GM23338 (cell line): ENCODE data around the gene FETUB. TPM values are rescaled to one million over a fixed set of nuclear protein-coding genes. Genes with fewer than 3 reads are reported as not detected.

Experiments used
- ATAC-seq: fragments of 200-7000 bp; cut with Tn5 transposase; 3 replicates; pipeline ENCODE4 v1.9.1; 2020
- DNase-seq: peaks from one replicate; pipeline ENCODE4 v3.0.0-alpha.2; 2015; ENCODE audit warnings: low spot score
- H2AFZ ChIP-seq: fragments of 200-600 bp; sonication (generic); 2 replicates; pipeline ENCODE4 v1.8.0; 2016; ENCODE audit warnings: antibody characterized with exemption, mild to moderate bottlenecking, moderate library complexity
- H3F3A ChIP-seq: fragments of 200-600 bp; sonication (generic); replicated peaks from 2 replicates; pipeline ENCODE4 v1.8.0; 2017; ENCODE audit warnings: antibody characterized with exemption, mixed run types, low read depth
- H3K27ac ChIP-seq: fragments of 200-600 bp; sonication (generic); 2 replicates; pipeline ENCODE4 v1.6.1; 2016; ENCODE audit warnings: low read depth
- H3K27me3 ChIP-seq: fragments of 200-600 bp; sonication (generic); 2 replicates; pipeline ENCODE4 v1.8.0; 2016; ENCODE audit warnings: mild to moderate bottlenecking, mixed run types, moderate library complexity; ENCODE audit not compliant: insufficient read depth
- H3K36me3 ChIP-seq: fragments of 200-600 bp; sonication (generic); 2 replicates; pipeline ENCODE4 v1.8.0; 2016; ENCODE audit warnings: mild to moderate bottlenecking; ENCODE audit not compliant: insufficient read depth
- H3K4me1 ChIP-seq: fragments of 200-600 bp; sonication (generic); 2 replicates; pipeline ENCODE4 v1.8.0; 2016; ENCODE audit warnings: mild to moderate bottlenecking, moderate library complexity; ENCODE audit not compliant: insufficient read depth
- H3K4me2 ChIP-seq: fragments of 200-600 bp; sonication (generic); 2 replicates; pipeline ENCODE4 v1.7.1; 2017; ENCODE audit warnings: mixed run types
- H3K4me3 ChIP-seq: fragments of 200-600 bp; sonication (generic); 2 replicates; pipeline ENCODE4 v1.6.1; 2016; ENCODE audit warnings: mixed run types
- H3K79me2 ChIP-seq: fragments of 200-600 bp; sonication (generic); replicated peaks from 2 replicates; pipeline ENCODE4 v1.8.0; 2017; ENCODE audit warnings: mild to moderate bottlenecking; ENCODE audit not compliant: insufficient read depth
- H3K9me2 ChIP-seq: fragments of 200-600 bp; sonication (generic); 2 replicates; pipeline ENCODE4 v1.8.0; 2017; ENCODE audit not compliant: insufficient read depth
- H4K20me1 ChIP-seq: fragments of 200-600 bp; sonication (generic); replicated peaks from 2 replicates; pipeline ENCODE4 v1.8.0; 2017; ENCODE audit warnings: mild to moderate bottlenecking; ENCODE audit not compliant: insufficient read depth
- H3K27ac Mint-ChIP-seq: 2 replicates; pipeline ENCODE4 v1.8.0; 2020; ENCODE audit warnings: inconsistent platforms, mild to moderate bottlenecking, moderate library complexity, mixed read lengths
- H3K27me3 Mint-ChIP-seq: 3 replicates; pipeline ENCODE4 v1.8.0; 2022; ENCODE audit warnings: low read depth, mild to moderate bottlenecking, moderate library complexity, mixed read lengths, inconsistent platforms; ENCODE audit not compliant: insufficient read depth, poor library complexity
- H3K36me3 Mint-ChIP-seq: 3 replicates; pipeline ENCODE4 v1.8.0; 2021; ENCODE audit warnings: low read depth, mild to moderate bottlenecking, inconsistent platforms, moderate library complexity, mixed read lengths
- H3K4me1 Mint-ChIP-seq: 3 replicates; pipeline ENCODE4 v1.8.0; 2020; ENCODE audit warnings: mild to moderate bottlenecking, inconsistent platforms, mixed read lengths
- H3K4me3 Mint-ChIP-seq: 3 replicates; pipeline ENCODE4 v1.8.0; 2021; ENCODE audit warnings: moderate library complexity, mild to moderate bottlenecking, inconsistent platforms, mixed read lengths
- H3K9me3 Mint-ChIP-seq: 3 replicates; pipeline ENCODE4 v1.8.0; 2020; ENCODE audit warnings: moderate library complexity, mild to moderate bottlenecking, inconsistent platforms, mixed read lengths
- ZNF114 ChIP-seq: fragments of 250-450 bp; sonication (Bioruptor Pico); IDR thresholded peaks from 2 replicates; pipeline ENCODE4 v1.5.0; 2020; ENCODE audit warnings: mild to moderate bottlenecking, moderate library complexity
- polyA plus RNA-seq: library from polyadenylated mRNA; unstranded; fragments of >200 nt; fragmentation: Nextera tagmentation; extraction: Ambion mirVana; gene quantifications from 2 replicates; pipeline ENCODE4 v1.2.1, GENCODE V29; 2016
- total RNA-seq: library from RNA; depleted of rRNA; stranded (reverse); fragments of >200 nt; shearing (Covaris generic); gene quantifications from 2 replicates; pipeline ENCODE4 v1.2.3, GENCODE V29; 2014
- TF ChIP-seq, protein P1 (sequence below): IDR thresholded peaks from one replicate; pipeline ENCODE4 v1.6.1; 2018; ENCODE audit warnings: antibody characterized with exemption; ENCODE audit not compliant: unreplicated experiment

Gene FETUB
- total and polyA plus RNA-seq, 2 experiments from 2014 or later: 0.26 TPM; not detected in 1

DNA sequence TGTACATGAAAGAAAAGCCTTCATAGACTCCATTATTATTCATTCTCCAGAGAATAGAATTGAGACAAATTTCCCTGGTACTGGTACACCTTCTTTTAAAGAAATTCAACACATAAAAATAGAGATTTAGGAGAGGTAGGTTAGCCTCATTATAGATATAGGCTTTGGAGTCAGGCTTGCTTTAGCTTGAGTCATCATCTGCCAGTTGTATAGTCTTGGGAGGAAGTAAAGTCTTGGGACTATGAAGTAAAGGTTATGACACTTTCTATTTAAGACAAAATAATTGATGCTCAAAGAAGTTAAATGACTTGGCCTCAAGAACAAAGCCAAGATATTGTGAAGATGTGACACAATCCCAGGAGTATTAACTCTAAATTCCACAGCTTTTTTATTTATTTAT lies 30.0 kb downstream of the FETUB start:
- Mint-ChIP-seq H3K27me3 (peaks cover 5% of the 10 kb centered on the region), H3K4me1 (peaks cover 18% of the 10 kb centered on the region), H3K9me3 (no peaks in the 10 kb centered on the region; the same call in 2 of the 3 replicates), H3K4me3 (no peak overlapping the region), H3K27ac (no peak overlapping the region), H3K36me3 (no peaks in the 10 kb centered on the region)
- H3K4me3 ChIP-seq: no peak overlapping the region
- no peak for ATAC-seq
- no peak overlapping the region for H2AFZ ChIP-seq
- no peaks in the 10 kb centered on the region for H3K27me3 ChIP-seq
- no peak overlapping the region for H3K27ac ChIP-seq
- H4K20me1 ChIP-seq: no peaks in the 10 kb centered on the region
- H3K36me3 ChIP-seq: no peaks in the 10 kb centered on the region; the same call in 1 of the 2 replicates
- H3K4me1 ChIP-seq: peaks cover 15% of the 10 kb centered on the region
- H3K9me2 ChIP-seq: peaks cover 25% of the 10 kb centered on the region
- no peak overlapping the region for H3K4me2 ChIP-seq
- no peak for DNase-seq
- no peaks in the 10 kb centered on the region for H3F3A ChIP-seq
- no peaks in the 10 kb centered on the region for H3K79me2 ChIP-seq
- no peak for TF ChIP-seq ZNF114 (CRISPR knock-in tag)
- TF ChIP-seq, protein P1, sequence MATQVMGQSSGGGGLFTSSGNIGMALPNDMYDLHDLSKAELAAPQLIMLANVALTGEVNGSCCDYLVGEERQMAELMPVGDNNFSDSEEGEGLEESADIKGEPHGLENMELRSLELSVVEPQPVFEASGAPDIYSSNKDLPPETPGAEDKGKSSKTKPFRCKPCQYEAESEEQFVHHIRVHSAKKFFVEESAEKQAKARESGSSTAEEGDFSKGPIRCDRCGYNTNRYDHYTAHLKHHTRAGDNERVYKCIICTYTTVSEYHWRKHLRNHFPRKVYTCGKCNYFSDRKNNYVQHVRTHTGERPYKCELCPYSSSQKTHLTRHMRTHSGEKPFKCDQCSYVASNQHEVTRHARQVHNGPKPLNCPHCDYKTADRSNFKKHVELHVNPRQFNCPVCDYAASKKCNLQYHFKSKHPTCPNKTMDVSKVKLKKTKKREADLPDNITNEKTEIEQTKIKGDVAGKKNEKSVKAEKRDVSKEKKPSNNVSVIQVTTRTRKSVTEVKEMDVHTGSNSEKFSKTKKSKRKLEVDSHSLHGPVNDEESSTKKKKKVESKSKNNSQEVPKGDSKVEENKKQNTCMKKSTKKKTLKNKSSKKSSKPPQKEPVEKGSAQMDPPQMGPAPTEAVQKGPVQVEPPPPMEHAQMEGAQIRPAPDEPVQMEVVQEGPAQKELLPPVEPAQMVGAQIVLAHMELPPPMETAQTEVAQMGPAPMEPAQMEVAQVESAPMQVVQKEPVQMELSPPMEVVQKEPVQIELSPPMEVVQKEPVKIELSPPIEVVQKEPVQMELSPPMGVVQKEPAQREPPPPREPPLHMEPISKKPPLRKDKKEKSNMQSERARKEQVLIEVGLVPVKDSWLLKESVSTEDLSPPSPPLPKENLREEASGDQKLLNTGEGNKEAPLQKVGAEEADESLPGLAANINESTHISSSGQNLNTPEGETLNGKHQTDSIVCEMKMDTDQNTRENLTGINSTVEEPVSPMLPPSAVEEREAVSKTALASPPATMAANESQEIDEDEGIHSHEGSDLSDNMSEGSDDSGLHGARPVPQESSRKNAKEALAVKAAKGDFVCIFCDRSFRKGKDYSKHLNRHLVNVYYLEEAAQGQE: no peak

DNA sequence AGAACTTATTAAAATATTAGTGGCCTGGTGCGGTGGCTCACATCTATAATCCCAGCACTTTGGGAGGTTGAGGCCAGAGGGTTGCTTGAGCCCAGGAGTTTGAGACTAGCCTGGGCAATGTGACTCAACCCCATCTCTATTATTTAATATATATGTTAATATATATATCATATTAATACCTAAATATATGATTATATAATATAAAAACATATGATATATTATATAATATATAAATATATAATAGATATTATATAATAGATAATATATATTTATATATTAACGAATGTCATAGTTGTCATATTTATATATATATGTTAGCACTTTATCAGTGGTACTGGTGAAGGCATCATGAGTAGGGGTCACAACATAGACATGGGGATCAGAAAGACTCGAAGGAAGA lies 30.9 kb downstream of the FETUB start:
- Histone ChIP-seq H3K4me2 (no peak overlapping the region), H3K4me3 (no peak overlapping the region), H3K9me2 (peaks cover 27% of the 10 kb centered on the region), H2AFZ (no peak overlapping the region), H3F3A (no peaks in the 10 kb centered on the region), H3K36me3 (no peaks in the 10 kb centered on the region; the same call in 1 of the 2 replicates), H3K27ac (no peak overlapping the region), H3K79me2 (no peaks in the 10 kb centered on the region), H3K27me3 (no peaks in the 10 kb centered on the region), H4K20me1 (no peaks in the 10 kb centered on the region), H3K4me1 (peaks cover 6% of the 10 kb centered on the region)
- H3K9me3 Mint-ChIP-seq: no peaks in the 10 kb centered on the region; the same call in 2 of the 3 replicates
- DNase-seq (no peak), ATAC-seq (no peak)
- TF ChIP-seq, protein P1: no peak
- H3K4me1 Mint-ChIP-seq: peaks cover 9% of the 10 kb centered on the region
- H3K36me3 Mint-ChIP-seq: no peaks in the 10 kb centered on the region
- peaks cover 5% of the 10 kb centered on the region for H3K27me3 Mint-ChIP-seq
- H3K27ac Mint-ChIP-seq: no peak overlapping the region
- H3K4me3 Mint-ChIP-seq: no peak overlapping the region
